C4-2B (cell line): ENCODE measurements around the gene MGAT5B.

ENCODE experiments used
- CTCF ChIP-seq: fragments of 450-650 bp; conservative IDR thresholded peaks from 2 replicates; pipeline ENCODE4 v1.5.1; 2017; ENCODE audit warnings: mild to moderate bottlenecking
- ZFX ChIP-seq: fragments of 450-650 bp; IDR thresholded peaks from 2 replicates; pipeline ENCODE4 v1.6.1; 2017

DNA sequence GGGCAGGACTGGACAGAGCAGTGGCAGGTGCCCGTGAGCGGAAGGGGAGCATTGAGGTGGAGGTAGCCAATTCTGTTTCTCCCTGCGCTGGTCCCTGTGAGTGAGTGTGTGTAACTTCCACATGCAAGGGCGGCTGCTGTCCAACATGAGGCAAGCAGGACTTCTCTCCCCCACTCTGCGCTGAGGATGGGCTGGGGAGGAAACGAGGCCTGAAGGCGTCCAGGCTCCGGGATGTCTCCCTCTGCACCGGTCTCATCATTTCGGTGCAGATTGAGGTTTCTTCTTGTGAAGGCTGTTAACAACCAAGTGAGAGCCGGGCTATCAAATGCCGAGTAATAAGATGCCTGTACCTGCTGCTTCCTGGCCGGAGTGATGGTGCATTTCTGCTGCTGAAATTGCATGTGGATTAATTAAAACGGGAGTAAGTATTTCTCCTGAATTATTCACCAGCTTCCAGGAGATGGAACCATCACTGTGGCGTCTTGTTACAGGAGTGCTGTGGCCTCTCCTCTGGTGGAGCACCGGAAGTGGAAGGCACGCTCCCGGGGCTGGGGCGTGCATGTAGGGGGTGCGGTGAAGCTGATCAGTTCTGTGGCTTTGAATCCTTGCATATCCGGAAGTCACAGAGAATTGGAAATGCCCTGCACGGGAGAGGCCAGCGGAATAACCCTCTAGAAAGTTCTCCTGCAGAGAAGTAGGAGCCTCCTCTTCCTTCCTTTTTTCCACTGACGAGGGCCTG is 41.7 kb upstream of the MGAT5B start:
- TF ChIP-seq ZFX (no peak), CTCF (no peak)
